ENCODE data around the gene MYO1E.
A peak's percentile ranks its signal among the peaks of the same experiment; 100 is the strongest.

The MYO1E gene

DNA sequence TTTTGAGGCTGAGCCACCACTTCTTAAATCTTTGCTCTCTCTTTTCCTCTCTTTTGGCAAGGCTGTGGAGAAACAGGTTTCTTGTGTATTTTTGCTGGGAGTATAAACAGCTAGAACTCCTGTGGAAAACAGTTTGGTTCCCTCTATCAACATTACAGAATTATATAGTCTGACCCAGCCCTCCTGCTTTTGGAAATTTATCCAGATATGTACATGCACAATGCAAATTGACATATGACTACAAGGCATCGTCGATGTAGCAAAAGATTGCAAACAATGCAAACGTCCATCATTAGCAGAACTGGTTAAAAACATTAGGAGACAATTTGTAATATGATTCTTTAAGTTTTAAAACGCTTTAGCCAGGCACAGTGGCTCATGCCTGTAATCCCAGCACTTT is 12.5 kb upstream of the MYO1E start:
- no peak for DNase-seq

DNA sequence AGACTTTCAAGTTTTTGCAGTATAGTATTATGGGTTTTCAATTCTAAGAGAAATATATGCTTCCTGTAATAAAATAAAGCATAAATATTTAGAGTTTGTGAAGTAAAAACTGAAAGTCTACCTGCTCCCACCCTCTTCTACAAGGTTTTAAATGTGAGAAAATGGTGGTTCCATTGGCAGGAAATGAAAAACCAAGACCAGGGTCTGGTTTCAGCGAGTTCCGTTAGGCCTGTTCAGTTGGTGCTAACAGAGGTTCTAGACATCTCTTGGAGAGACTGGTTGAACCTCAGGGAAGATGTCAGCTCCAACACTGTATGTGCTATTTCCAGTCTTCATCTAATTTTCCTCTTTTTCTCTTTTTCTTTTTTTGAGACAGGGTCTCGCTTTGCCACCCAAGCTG is 11.8 kb upstream of the MYO1E start:
- no peak for DNase-seq

DNA sequence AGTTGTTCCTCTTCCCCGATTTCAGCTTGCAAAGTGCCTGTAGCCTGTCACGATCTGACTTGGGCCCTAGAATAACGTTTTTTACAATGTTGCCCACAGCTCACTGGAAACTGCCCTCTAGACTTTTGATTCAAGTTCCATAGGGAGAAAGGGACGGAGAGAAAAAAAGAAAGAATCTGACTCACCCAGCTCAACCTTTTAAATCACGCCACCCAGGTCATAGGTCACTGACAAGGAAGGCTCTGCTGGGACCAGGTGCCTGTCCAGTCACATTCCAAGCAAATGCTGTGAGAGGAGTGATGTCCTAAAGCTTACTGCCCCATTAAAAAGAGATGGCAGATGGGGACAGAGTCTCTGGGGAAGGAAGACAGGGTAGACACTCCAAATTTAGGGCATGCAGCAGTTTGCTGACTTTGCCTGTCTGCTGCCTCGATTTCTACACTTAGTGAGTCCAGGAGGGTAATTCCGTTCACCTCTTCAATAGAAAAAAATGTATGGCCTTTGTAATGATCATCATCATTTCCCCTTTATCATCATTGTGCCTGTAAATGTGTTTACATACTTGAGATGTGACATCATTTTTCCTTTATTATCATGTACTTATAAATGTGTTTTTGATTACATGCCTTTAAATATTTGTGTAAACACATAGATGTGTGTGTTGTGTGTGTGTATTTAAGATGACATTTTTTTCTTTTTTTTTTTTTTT is 8.4 kb upstream of the MYO1E start:
- DNase-seq, result no peak

DNA sequence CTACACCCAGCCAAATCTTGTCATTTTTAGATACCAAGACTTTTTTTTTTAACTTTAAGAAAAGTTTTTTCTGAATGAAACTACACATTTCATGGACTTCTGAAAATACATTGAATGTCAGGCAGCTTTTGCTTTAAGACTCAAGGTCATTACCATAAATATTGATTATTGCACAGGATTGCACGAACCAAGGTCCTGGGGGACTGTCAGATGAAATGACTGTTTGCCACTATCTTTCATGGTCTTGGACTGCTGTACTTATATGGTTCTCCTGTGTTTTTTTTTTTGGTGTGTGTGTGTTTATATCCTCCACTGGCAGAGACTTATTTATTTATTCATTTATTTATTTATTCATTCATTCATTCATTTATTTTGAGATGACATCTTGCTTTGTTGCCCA is 6.9 kb upstream of the MYO1E start:
- no peak for DNase-seq

DNA sequence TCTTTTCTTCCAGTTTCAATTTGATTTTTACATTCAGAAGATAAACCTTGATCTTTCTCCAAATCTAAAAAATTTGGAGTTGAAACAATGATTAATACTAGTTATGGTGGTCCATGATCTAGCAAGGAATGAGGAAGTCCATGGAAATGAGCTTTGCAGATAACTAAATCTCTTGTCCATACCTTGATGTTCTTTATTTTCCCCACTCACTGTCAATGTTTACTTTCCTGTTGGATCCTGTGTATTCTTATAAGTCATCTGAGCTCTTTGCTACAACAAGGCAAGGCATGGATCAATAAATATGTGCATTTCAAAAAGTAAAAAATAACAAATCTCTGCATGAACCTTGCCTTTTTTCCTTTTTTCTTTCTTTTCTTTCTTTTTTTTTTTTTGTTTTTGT is 6.2 kb upstream of the MYO1E start:
- DNase-seq, result no peak

DNA sequence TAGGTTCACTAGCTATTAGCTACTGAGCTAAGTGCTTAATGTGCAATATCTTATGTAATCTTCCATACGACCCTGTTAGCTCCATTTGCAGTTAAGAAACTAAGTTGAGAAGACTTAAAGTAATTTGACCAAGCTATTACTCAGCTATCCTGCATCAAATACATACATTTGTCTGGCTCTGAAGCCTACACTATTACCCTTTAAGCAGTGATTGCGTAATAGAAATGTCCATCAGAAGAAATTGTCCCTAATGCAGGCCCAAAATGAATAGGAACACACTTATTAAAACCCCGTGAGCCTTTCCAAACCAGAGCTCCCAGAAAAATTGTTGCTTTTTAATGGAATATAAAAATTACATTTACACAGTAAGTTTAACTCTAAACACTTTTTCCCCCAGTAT is 5.3 kb upstream of the MYO1E start:
- no peak for DNase-seq

DNA sequence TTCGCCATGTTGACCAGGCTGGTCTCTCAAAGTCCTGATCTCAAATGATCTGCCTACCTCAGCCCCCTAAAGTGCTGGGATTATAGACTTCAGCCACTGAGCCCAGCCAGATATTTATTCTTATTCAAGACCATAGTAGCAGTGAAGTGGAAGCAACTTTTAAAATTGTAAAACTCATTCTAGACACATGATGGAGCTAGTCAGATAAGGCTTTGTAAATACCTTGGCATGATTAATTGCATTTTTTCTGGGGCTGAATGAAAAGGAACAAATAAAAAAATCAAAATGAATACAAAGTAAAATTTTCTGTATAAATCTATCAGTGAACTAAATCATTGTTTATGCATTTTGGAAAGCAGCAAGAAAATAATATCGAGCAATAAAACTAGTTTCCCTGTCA is 4.1 kb upstream of the MYO1E start:
- DNase-seq, result no peak

DNA sequence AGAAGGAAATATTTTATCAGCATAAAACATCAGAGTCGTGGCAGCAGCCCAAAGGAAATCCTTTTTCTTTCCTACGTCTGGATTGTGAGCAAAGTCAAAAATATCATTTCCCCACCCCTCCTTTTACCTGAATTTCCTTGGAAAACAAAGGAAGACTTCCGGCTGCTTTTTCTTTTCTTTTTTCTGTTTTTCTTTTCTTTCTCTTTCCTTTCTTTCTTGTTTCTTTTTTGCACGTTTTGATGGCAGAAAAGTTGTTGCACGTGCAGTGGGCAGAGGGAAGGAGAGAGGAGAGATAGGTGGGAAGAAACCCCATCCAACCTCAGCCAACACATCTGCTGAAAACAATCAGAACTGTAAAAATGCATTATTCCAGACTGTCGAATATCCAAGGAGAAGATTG is 544 bp upstream of the MYO1E start:
- no peak for DNase-seq

DNA sequence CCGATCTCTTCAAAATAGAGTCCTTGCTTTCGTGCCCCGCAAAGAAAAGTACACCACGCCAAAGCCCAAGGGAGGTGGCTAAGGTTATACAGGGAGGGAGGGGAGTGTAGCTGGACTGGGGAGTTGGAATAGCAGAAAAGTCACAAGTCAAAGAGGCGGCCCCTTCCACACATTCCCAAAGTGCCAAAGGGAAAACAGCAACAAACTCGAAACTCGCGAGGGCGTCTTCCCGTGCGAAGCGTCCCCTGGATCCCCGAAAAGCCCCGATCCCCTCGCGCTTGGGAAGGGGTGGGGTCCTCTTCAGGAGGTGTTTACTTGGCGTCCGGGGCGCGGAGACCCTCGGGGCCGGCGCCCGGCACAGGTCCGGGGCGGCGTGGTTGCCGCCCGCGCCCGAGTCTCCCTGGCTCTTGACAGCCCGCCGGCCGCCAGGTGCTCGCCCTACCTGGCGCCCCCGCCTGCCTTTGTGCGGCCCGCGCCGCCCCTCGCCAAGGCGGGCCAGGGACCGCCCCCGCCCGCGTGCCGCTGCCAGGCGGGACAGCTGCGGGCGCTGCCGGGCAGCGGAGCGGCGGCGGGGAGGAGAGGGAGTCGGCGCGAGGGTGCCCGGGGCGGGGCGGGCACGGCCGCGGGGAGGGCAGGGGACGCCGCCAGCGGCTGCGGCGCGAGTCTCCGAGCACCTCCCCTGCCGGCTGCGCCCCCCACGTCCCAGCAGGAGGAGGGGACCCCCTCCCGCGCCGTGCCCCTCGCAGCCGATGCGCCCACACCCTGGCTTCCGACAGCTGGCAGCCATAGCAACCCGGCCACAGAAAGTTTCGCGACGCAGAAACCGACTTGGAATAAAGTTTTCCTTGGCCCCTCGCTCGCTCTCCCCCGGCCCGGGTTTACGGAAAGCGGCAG is 966 bp downstream of the MYO1E start:
- peak; percentile 32 for DNase-seq

DNA sequence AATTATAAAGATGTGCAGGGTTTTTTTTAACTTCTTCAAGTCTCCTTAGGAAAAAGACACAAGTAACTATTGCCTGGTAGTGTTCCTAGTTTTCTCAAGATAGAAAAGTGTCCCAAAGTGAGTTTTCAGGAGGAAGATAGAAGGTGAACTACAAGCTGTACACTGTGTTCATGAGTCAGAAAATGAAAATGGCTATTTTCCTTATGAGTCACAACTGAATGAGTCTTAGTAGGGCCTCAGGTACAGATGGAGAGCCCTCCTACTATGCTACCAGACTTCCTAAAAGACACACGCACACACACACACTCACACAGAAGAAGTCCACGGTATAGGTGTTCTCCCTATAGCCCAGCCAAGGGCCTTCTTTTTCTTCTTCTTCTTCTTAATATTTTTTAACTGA is 3.1 kb downstream of the MYO1E start:
- no peak for DNase-seq

DNA sequence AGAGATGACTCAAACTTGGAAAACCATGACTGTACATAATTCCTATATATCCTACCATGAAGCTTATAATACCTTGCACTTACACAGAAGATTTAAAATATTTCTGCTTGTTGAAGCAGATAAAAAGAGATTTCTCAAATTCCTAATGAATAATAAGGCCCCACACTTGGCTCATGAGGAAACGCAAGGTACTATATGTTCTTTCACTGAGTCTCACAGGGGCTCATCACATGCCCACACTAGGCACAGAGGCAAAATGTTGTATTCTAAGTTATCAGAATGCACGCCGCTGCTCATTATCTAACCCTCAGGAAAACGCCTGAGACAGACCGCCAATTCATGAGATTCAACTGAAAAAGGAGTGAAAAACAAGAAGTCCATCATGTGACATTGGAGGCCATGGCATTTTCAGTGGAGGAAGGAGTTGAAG is 5.6 kb downstream of the MYO1E start:
- no peak for DNase-seq

DNA sequence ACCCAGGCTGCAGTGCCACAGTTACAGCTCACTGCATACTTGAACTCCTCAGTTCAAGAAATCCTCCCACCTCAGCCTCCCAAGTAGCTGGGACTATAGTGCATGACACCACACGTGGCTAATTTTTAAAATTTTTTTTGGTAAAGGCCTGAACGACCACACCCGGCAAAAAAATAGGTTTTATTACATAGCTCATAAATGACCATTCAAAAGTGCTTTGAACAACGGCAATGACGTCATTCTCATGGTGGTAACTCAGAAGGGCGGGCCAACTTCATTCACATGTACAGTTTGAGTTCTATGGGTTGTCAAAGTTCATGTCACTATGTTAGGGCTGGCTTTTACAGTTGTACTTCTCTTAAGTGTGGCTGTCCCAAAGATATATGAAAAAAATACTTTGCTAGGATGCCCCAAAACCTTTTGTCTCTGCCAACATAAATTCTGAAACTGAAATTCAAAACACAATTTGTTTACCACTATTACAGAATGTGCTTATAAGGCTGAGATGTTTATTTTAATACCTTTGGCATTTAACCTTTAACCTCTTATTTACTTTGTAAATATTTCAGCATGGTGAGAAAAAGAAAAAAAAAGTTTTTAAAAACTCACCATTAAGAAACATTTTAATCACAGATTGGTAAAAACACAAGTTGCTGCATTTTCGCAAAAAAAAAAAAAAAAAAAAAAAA is 6.2 kb downstream of the MYO1E start:
- DNase-seq, result no peak

DNA sequence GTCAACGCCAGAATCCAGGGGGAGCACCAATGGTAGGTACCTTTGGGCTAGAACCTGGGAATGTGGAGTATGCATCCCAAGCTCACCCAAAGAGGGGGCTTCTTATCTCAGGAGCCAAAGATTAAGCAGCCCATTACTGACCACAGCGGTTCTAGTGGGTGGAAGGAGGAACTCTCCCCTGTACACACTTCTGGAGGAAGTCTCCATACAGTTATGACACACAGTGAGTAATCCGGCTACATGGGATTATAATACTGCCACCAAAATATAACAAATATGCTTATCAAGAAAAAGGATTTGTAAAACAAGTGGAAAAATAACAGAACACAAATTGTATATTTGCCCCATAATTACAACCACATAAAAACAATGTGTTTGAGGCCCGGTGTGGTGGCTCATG is 8.4 kb downstream of the MYO1E start:
- no peak for DNase-seq

DNA sequence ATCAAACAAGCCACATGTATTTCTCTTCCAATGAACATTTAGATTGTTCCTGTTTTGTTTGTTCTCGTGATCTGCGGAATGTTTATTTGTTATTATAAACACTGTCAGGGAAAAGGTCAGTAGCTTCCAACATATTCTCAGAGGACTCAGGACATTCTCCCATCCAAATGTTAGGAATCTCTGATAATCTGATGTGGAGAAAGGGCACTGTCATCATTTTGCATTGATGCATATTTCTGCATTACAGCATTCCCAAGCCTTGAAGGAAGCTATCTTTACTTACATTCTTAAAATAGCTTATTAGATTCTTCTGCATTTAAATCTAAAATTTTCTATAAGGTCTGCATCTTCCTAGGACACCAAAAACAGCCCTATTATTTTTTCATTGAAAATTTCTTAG is 10.3 kb downstream of the MYO1E start:
- no peak for DNase-seq

DNA sequence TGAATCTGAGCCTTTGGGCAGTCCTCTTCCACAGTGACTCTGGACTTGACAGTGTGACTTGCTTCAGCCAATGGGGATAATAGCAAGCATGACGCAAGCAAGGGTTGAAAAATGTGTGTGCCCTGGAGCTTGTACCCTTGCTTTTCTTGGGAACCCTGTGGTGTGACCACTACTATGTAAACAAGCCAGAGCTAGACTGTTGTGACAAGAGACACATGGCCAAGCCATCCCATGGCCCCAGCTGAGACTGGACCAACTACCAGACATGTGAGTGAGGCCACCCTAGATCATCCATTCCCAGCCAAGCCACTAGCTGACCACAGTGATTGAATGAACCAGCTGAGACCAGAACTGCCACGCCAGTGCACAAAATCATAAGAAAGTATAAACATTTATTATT is 11.8 kb downstream of the MYO1E start:
- DNase-seq, result no peak

DNA sequence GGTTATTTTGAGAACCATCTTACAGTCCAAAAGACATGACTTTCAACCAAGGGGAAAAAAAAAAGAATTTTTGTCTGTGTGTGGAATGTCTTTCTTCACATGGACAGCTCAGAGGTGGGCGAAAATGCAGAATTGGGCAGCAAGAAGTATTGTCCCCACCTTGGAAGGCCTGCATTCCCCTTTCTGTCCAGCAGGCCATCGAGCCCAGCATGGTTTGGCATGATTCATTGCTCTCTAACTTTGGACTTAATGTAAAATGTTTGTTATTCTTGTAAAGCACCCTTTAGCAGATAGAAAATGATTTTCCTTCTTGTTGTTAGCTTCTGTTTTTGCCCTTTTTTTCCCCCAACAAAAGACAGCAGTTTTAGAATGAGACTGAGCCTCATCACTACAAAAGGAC is 12.4 kb downstream of the MYO1E start:
- DNase-seq, result no peak

DNA sequence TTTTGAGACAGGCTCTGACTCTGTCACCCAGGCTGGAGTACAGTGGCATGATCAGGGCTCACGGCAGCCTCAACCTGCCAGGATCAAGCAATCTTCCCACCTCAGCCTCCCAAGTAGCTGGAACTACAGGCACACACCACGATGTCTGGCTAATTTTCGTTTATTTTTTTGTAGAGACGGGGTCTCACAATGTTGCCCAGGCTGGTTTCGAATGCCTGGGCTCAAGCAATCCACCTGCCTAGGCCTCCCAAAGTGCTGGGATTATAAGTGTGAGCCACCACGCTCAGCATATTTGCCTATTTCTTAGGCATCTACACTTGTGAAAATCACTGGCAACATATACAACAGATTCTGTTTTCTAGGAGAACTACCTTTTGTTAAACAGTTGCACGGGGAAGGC is 16.9 kb downstream of the MYO1E start:
- DNase-seq, result no peak

DNA sequence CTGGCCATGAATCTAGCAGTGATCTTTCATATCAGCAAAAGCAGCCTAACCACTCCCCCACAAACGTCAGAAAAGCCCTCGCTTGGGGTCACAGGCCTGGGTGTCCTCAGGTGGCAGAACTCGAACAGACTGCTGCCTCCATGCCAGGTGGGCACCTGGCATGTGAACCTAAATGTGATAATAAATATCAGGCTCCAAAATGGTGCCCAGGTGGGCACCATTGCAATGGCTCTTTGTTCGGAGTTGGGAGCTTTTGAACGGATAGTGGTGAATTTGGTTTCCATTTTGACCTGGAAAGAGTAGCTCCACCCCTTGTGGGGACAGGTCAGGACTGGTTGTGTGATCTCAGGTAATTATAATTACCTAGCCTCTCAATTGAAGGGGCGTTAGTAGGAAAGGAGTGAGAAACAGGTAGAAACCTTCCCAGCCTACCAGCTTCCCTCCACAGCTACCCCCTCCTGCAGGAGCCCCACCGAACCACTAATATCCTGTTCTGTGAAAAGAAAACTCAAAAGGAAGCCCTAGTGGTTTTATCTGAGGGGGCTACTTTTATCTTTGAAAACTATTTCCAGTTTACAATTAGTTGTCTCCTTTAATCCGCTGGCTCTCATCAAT is 18.1 kb downstream of the MYO1E start:
- DNase-seq, result no peak

DNA sequence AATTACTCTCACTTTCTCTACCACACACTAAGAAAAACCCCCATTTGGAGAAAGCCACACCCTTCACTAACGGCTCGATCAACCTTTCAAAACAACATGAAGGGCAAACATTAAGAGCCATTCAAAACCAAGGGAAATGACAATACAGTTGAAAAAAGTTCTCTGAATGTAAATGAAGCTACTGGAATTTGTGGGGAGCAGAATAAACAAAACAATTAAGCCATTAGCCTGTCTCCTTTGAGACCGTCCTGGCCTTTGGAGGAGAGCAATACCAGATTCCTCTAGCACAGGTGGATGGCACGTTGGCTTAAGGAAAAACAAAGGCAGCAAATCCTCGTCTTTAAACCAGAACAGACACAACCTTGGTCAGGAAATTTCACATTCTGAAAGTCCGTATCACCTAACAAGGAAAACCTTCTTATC is 18.7 kb downstream of the MYO1E start:
- DNase-seq, result no peak

DNA sequence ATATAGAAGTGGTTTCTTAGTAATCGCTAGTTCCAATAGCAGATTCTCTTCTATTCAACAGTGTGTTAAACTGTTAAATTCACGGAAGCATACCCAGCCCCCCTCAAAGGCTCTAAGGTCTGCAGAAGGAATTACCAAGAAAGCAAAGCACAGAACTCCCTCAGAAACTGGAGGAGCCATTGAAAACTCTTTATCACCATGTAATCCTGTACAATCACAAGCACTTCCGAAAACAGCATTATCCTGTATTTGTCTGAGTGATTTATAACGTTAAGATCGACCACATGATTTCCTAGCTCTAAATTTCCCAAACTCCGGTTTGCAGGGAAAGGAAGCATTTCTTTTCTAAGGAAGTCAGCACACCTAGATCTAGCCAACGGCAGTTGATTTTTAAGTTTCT is 20.0 kb downstream of the MYO1E start:
- no peak for DNase-seq

DNA sequence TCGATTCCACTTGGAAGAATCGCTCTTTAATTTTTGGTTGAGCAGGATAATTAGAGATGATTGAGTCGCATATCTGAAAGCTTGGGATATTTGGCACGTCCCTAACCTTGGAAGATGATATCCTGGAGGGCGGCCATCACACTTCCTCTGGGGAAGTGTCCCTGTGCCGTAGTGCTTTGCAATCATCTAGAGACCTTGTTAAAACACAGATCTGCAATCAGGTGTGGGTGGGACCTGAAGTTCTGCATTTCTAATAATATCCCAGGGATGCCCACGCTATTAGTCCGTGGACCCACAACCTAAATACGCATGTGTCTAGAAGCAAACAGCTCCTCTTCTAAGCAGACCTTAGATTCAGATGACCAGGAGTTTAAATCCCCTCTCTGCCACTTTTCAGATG is 20.5 kb downstream of the MYO1E start:
- DNase-seq, result no peak

DNA sequence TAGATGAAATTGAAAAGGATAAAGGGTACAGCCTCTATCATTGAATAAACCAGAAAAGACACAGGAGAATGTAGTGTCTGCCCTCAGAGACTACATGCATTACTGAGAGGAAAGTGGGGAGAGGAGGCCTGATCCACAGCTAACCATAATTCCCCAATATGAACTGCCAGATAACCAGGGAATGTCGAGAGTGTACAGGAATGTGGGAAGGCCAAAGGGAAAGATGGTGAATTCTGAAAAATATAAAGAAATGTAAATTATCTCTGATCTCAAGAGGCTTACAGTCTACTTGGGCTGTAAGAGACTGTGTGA is 22.3 kb downstream of the MYO1E start:
- no peak for DNase-seq

DNA sequence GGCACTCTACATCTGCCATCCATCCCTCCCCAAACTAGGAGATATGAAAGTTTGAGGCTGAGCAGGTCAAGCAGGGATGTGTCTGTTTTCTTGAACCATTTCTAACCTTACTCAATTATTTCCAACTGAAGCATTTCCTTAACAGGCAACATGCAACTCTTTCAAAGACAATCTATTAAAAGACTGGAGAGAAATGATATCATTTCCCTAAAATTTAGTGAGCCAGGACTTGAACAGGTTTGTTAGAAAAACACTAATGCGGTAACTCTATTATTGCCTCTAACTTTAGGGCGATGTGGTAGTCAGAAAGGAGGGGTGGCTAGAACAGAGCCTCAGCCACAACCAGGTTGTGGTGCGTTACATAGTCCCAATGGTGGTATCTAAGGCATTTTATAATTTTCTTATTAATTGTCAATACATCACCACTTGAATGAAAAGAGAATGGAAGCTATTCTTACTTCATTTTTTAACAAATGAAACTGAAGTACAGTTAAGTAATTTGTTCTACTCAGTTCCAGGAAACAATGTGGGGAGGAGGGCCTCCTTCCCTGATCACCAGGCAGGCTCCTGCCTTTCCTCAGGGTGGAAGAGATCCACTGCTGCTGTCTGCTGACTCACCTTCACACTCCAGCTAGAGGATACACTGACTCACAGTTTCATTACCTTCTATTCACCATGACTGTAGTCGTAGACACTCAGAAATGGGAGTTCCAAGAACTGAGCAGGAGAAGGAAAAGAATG is 22.8 kb downstream of the MYO1E start:
- DNase-seq, result no peak
